Effector CD8-positive, alpha-beta T cell (primary cell): ENCODE data around the gene CDKL2.
"Not testable (repeated sequence)": the region's sequence is repeated elsewhere in the genome, so short reads cannot be mapped to it uniquely, and the experiment has no call there.

Experiments used
- DNase-seq: peaks from one replicate; lab custom pipeline; 2025; lab: John Stamatoyannopoulos, UW

Gene CDKL2

GRCh38 chr4:75552452-75552851 lies 77.9 kb downstream of the CDKL2 start:
- DNase-seq, result no peak

GRCh38 chr4:75549019-75549418 lies 81.3 kb downstream of the CDKL2 start:
- no peak for DNase-seq

GRCh38 chr4:75547647-75548387 lies 82.5 kb downstream of the CDKL2 start:
- no peak for DNase-seq

- no peak for DNase-seq
Observed at GRCh38 chr4:75545526-75545925, 84.8 kb downstream of the CDKL2 start.

GRCh38 chr4:75544870-75545269 lies 85.5 kb downstream of the CDKL2 start:
- no peak for DNase-seq

- DNase-seq, result not testable (repeated sequence)
Observed at GRCh38 chr4:75544220-75544619, 86.1 kb downstream of the CDKL2 start.

- no peak for DNase-seq
Observed at GRCh38 chr4:75542824-75543223, 87.5 kb downstream of the CDKL2 start.

GRCh38 chr4:75537308-75537707 lies 93.0 kb downstream of the CDKL2 start:
- DNase-seq, result not testable (repeated sequence)

GRCh38 chr4:75533926-75534325 lies 96.4 kb downstream of the CDKL2 start:
- DNase-seq, result not testable (repeated sequence)

GRCh38 chr4:75533339-75533887 lies 96.9 kb downstream of the CDKL2 start:
- not testable (repeated sequence) for DNase-seq

- not testable (repeated sequence) for DNase-seq
Observed at GRCh38 chr4:75531536-75532143, 98.7 kb downstream of the CDKL2 start.

- no peak for DNase-seq
Observed at GRCh38 chr4:75530556-75531322, 99.6 kb downstream of the CDKL2 start.
